Measurements from ENCODE around the gene ACAD9.

GRCh38 chr3:128851601-128852000 lies 27.8 kb upstream of the ACAD9 start:
- no peak for TF ChIP-seq EZH2 (IDR thresholded peaks at IDR 0.05; ENCODE audit: insufficient read depth, low read length)
- TF ChIP-seq, protein P1, sequence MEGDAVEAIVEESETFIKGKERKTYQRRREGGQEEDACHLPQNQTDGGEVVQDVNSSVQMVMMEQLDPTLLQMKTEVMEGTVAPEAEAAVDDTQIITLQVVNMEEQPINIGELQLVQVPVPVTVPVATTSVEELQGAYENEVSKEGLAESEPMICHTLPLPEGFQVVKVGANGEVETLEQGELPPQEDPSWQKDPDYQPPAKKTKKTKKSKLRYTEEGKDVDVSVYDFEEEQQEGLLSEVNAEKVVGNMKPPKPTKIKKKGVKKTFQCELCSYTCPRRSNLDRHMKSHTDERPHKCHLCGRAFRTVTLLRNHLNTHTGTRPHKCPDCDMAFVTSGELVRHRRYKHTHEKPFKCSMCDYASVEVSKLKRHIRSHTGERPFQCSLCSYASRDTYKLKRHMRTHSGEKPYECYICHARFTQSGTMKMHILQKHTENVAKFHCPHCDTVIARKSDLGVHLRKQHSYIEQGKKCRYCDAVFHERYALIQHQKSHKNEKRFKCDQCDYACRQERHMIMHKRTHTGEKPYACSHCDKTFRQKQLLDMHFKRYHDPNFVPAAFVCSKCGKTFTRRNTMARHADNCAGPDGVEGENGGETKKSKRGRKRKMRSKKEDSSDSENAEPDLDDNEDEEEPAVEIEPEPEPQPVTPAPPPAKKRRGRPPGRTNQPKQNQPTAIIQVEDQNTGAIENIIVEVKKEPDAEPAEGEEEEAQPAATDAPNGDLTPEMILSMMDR (IDR thresholded peaks at IDR 0.05; ENCODE audit: insufficient read depth, low read depth, low read length): no peak
